ENCODE data around the gene SH3RF1. TPM values are rescaled to one million over a fixed set of nuclear protein-coding genes. Genes with fewer than 3 reads are reported as not detected.

SH3RF1 gene
- total and polyA plus RNA-seq, 7 donors: 8.2 to 20.8 (median 12.5) TPM

DNA sequence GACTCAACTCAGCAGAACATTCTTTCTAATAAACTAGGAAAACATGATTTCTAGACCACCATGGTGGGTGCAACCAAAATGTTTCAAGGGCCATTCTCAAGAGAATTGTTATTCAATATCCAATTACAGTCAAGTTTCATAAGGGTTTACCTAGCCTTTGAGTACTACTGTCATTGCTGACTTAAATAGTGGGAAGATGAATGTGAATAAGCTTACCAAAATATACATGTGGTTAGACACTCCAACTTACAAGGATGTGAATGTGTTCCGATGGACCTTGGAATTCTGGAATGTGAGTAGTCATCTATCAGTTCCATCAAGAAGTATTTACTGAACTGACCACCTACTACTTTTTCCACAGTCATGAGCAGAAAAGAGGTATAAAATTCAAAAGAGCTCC, 16.9 kb downstream of the SH3RF1 start:
- Histone ChIP-seq H3K9me3 (no peaks in the 10 kb centered on the region), H3K27me3 (no peaks in the 10 kb centered on the region), H3K4me1 (peaks cover 0 to 85% (median 52%) of the 10 kb centered on the region in 4 donors), H3K36me3 (no peaks in the 10 kb centered on the region), H3K27ac (no peak overlapping the region), H3K4me3 (no peak overlapping the region)
- intact Hi-C loops (cut with DNase I): no loop called here
- TF ChIP-seq POLR2AphosphoS5 (IDR thresholded peaks at IDR 0.05): no peak
- no peak for TF ChIP-seq EP300 (IDR thresholded peaks at IDR 0.05)
- TF ChIP-seq, protein P1, sequence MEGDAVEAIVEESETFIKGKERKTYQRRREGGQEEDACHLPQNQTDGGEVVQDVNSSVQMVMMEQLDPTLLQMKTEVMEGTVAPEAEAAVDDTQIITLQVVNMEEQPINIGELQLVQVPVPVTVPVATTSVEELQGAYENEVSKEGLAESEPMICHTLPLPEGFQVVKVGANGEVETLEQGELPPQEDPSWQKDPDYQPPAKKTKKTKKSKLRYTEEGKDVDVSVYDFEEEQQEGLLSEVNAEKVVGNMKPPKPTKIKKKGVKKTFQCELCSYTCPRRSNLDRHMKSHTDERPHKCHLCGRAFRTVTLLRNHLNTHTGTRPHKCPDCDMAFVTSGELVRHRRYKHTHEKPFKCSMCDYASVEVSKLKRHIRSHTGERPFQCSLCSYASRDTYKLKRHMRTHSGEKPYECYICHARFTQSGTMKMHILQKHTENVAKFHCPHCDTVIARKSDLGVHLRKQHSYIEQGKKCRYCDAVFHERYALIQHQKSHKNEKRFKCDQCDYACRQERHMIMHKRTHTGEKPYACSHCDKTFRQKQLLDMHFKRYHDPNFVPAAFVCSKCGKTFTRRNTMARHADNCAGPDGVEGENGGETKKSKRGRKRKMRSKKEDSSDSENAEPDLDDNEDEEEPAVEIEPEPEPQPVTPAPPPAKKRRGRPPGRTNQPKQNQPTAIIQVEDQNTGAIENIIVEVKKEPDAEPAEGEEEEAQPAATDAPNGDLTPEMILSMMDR (IDR thresholded peaks at IDR 0.05): no peak
- TF ChIP-seq POLR2A (IDR thresholded peaks at IDR 0.05): no peak
- 0 to 2% methylated on average over 1 of the region's 1 CpG for WGBS, 2 donors
- no peak for DNase-seq

GRCh38 chr4:169253113-169253671, 17.6 kb downstream of the SH3RF1 start:
- no peak overlapping the region for H3K27ac ChIP-seq
- H3K9me3 ChIP-seq: no peaks in the 10 kb centered on the region
- no peaks in the 10 kb centered on the region for H3K36me3 ChIP-seq
- no peak overlapping the region for H3K4me3 ChIP-seq
- TF ChIP-seq POLR2AphosphoS5 (IDR thresholded peaks at IDR 0.05) (no peak), POLR2A (IDR thresholded peaks at IDR 0.05) (no peak), EP300 (IDR thresholded peaks at IDR 0.05) (no peak)
- TF ChIP-seq, protein P1 (IDR thresholded peaks at IDR 0.05): no peak
- H3K4me1 ChIP-seq: peaks cover 0 to 78% (median 49%) of the 10 kb centered on the region in 4 donors
- no peak for DNase-seq
- intact Hi-C loops (cut with DNase I): no loop called here
- no peaks in the 10 kb centered on the region for H3K27me3 ChIP-seq
- WGBS, 2 donors: 87 to 91% methylated on average over 2 of the region's 2 CpGs

GRCh38 chr4:169252339-169253112, 18.2 kb downstream of the SH3RF1 start:
- Histone ChIP-seq H3K9me3 (no peaks in the 10 kb centered on the region), H3K27ac (no peak overlapping the region), H3K4me1 (peaks cover 0 to 72% (median 43%) of the 10 kb centered on the region in 4 donors), H3K27me3 (no peaks in the 10 kb centered on the region), H3K4me3 (no peak overlapping the region), H3K36me3 (no peaks in the 10 kb centered on the region)
- WGBS, 2 donors: 37 to 66% methylated on average over 4 of the region's 4 CpGs
- intact Hi-C loops (cut with DNase I): no loop called here
- DNase-seq: no peak
- TF ChIP-seq EP300 (IDR thresholded peaks at IDR 0.05) (no peak), POLR2A (IDR thresholded peaks at IDR 0.05) (no peak)

DNA sequence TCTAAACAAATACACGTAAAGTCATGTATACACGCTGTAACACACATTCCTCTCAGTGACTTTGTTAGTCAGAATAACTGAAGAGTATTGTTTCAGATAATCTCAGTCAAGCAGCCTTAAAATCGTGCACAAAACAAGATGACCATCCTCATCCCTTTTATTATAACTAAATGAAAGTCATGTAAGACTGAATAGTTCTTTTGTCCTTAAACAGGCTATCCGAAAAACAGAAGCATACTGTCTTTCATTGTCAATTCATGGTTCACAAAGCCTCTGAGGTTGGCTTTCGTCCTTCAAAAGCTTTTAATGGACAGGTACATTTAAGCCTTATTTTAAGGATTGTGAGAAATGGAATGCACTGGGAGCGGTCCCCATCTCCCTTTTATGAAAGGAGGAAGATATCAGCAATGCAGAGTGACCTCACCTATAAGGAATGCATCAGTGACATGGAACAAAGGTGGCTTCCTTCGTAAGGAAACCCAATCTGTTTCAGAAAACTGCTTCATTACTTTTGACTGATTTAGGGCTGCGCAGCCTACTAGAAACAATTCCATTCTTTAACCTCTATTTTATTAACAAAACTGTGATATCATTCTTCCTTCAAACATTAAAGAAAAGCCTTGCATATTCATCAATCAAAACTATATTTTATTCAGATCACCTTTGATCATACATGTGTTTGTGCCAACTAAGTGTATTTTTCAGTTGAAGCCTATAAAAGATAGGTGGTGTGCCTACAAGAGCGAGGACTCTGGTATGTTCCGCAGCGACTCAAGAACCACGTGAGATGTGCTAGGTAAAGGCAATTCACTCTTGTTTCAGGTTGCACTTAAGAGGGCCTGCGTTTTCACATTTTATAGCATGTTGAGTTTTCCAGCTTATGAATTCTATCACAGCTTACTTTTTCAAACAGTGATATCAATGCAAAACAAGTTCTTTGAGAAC, 19.2 kb downstream of the SH3RF1 start:
- no peak overlapping the region for H3K4me3 ChIP-seq
- intact Hi-C loops (cut with DNase I): no loop called here
- WGBS, 2 donors: 27 to 74% methylated on average over 13 of the region's 13 CpGs
- H3K4me1 ChIP-seq: peaks cover 0 to 62% (median 35%) of the 10 kb centered on the region in 4 donors
- no peak for TF ChIP-seq EP300 (IDR thresholded peaks at IDR 0.05)
- TF ChIP-seq, protein P1 (IDR thresholded peaks at IDR 0.05): no peak
- H3K36me3 ChIP-seq: no peaks in the 10 kb centered on the region
- no peaks in the 10 kb centered on the region for H3K27me3 ChIP-seq
- no peak overlapping the region for H3K27ac ChIP-seq
- no peaks in the 10 kb centered on the region for H3K9me3 ChIP-seq
- DNase-seq: no peak

DNA sequence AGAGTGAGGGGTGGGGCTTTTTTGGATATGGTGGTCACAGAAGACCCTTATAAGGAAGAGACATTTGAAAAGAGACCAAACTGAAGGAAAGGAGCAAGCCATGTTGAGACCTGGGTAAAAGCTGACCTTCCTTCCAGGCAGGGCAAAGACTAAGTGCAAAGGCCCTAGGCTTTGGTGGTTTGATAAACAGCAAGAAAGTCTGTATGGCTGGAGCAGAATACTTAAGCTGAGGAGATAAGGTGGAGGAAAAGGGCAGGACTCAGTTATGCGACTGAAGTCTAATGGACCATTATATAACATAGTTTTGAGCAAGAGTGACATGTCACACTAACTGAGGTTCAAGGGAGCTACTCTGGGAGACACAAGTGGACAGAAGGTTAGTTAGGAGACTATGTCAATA, 20.0 kb downstream of the SH3RF1 start:
- Histone ChIP-seq H3K27me3 (no peaks in the 10 kb centered on the region), H3K36me3 (no peaks in the 10 kb centered on the region), H3K4me1 (peaks cover 0 to 54% (median 29%) of the 10 kb centered on the region in 4 donors), H3K4me3 (no peak overlapping the region), H3K9me3 (no peaks in the 10 kb centered on the region), H3K27ac (no peak overlapping the region)
- no peak for DNase-seq
- intact Hi-C loops (cut with DNase I): no loop called here
- TF ChIP-seq POLR2A (IDR thresholded peaks at IDR 0.05): no peak
- no peak for TF ChIP-seq EP300 (IDR thresholded peaks at IDR 0.05)
- TF ChIP-seq, protein P1 (IDR thresholded peaks at IDR 0.05): no peak
- TF ChIP-seq POLR2AphosphoS5 (IDR thresholded peaks at IDR 0.05): no peak
- WGBS, 2 donors: 24 to 70% methylated on average over 1 of the region's 1 CpG

Measured in sigmoid colon (tissue), 7 donors.